Progenitor cell of endocrine pancreas (in vitro differentiated cells): ENCODE results near the gene GABRB3. TPM values are rescaled to one million over a fixed set of nuclear protein-coding genes. Genes with fewer than 3 reads are reported as not detected.

ENCODE experiments used
- DNase-seq: peaks from one replicate; pipeline ENCODE4 v3.0.0; 2021; ENCODE audit warnings: low spot score; ENCODE audit not compliant: unreplicated experiment
- H3K27ac Mint-ChIP-seq: 2 replicates; pipeline ENCODE4 v1.8.0; 2021; ENCODE audit warnings: mild to moderate bottlenecking, moderate library complexity, mixed read lengths
- H3K27me3 Mint-ChIP-seq: 2 replicates; pipeline ENCODE4 v1.8.0; 2021; ENCODE audit warnings: mixed read lengths
- H3K36me3 Mint-ChIP-seq: 2 replicates; pipeline ENCODE4 v1.8.0; 2022; ENCODE audit warnings: mixed read lengths; ENCODE audit not compliant: insufficient read depth
- H3K4me1 Mint-ChIP-seq: 2 replicates; pipeline ENCODE4 v1.8.0; 2021; ENCODE audit warnings: low read depth, mixed read lengths
- H3K4me3 Mint-ChIP-seq: 2 replicates; pipeline ENCODE4 v1.8.0; 2021; ENCODE audit warnings: low read depth, mild to moderate bottlenecking, moderate library complexity, mixed read lengths
- H3K9me3 Mint-ChIP-seq: 2 replicates; pipeline ENCODE4 v1.8.0; 2021; ENCODE audit warnings: low read depth, mixed read lengths
- CTCF ChIP-seq: fragments of 200-600 bp; sonication (generic); IDR thresholded peaks from one replicate; pipeline ENCODE4 v1.5.0; 2021; ENCODE audit warnings: antibody characterized with exemption, mild to moderate bottlenecking; ENCODE audit not compliant: unreplicated experiment
- total RNA-seq: library from RNA; stranded (reverse); gene quantifications from 2 replicates; pipeline ENCODE4 v1.2.1, GENCODE V29; 2021

GABRB3 gene
- total RNA-seq, 1 donor from 2014 or later = 20.9 TPM

DNA sequence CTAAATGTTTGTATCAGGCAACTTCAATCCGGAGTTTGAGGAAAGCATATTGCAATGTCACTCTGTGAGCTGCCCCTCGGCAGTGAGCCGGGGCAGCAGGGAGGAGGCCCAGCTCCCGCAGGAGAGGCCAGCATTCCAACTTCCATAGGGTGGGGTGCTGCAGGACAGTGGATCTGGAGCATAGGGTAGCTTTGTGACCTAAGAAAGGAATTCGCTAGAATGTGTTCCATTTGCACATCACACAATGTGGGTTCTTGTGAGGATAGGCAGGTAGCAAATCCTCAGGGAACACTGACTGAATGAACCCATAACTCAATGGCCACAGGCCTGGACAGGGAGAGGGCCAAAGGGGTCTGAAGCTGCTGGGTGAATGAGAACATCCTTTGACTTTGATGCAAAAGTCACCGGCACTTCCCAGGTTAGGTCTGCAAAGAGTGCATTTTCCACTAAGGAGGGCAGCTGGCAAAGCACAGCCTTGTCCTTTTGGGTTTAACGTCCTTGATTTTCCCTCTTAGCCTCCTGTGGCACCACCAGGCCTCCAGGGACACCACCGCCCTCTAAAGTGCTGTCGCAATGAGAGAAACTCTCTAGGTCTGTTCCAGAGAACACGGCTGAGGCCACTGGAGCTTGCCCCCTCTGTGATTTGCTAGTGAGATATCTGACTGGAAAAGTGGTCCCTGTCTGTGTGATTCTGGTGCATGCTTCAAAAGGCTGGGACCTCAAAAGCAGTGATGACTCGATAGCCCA is 36.2 kb downstream of the GABRB3 start:
- DNase-seq = no peak
- Mint-ChIP-seq H3K27me3 (peaks cover 9% of the 10 kb centered on the region), H3K4me3 (no peak overlapping the region), H3K4me1 (peaks cover 13% of the 10 kb centered on the region), H3K27ac (no peak overlapping the region), H3K9me3 (peaks cover 13% of the 10 kb centered on the region), H3K36me3 (peaks cover 7% of the 10 kb centered on the region)
- no peak for TF ChIP-seq CTCF

DNA sequence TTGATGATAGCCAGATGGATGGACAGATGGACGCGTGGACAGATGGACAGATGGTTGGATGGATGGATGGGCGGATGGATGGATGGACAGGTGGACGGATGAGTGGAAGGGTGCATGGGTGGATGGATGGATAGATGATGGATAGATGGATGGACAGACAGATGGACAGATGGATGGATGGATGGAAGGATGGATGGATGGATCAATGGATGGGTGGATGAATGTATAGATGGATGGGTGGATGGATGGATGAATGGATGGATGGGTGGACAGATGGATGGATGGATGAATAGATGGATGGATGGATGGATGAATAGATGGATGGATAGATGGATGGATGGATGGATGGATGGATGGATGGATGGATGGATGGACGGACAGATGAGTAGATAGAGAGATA is 40.9 kb downstream of the GABRB3 start:
- DNase-seq = no peak
- H3K4me1 Mint-ChIP-seq = no peaks in the 10 kb centered on the region
- no peaks in the 10 kb centered on the region for H3K27me3 Mint-ChIP-seq
- peaks cover 13% of the 10 kb centered on the region for H3K9me3 Mint-ChIP-seq
- H3K4me3 Mint-ChIP-seq = no peak overlapping the region
- no peak overlapping the region for H3K27ac Mint-ChIP-seq
- TF ChIP-seq CTCF = no peak
- peaks cover 7% of the 10 kb centered on the region for H3K36me3 Mint-ChIP-seq

DNA sequence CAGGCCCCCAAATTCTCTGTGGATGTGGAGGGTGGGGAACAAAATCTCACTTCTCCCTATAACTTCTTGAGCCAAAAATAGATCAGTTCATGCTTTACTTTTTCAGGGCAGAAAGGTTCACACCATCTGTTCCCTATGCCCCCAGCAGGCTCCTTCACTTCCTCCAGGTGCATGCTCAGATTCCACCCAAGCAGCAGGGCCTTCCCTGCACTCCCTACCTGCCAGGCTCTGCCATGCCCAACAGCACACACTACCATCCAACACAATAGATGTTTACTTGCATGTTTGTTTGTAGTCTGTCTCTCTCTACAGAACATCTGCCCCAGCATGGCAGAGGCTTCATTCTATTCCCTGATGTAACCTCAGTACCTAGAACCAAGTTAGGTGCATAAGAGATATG is 43.3 kb downstream of the GABRB3 start:
- TF ChIP-seq CTCF = no peak
- peaks cover 7% of the 10 kb centered on the region for H3K36me3 Mint-ChIP-seq
- no peaks in the 10 kb centered on the region for H3K4me1 Mint-ChIP-seq
- H3K27me3 Mint-ChIP-seq = no peaks in the 10 kb centered on the region
- H3K9me3 Mint-ChIP-seq = peaks cover 10% of the 10 kb centered on the region
- no peak overlapping the region for H3K4me3 Mint-ChIP-seq
- no peak overlapping the region for H3K27ac Mint-ChIP-seq
- no peak for DNase-seq

- H3K4me1 Mint-ChIP-seq = no peaks in the 10 kb centered on the region
- no peak for DNase-seq
Observed at GRCh38 chr15:26729030-26729429, 43.8 kb downstream of the GABRB3 start.

More at GRCh38 chr15:26729030-26729429, 43.8 kb downstream of the GABRB3 start:
- Mint-ChIP-seq H3K4me3 (no peak overlapping the region), H3K27me3 (no peaks in the 10 kb centered on the region), H3K27ac (no peak overlapping the region), H3K36me3 (peaks cover 7% of the 10 kb centered on the region), H3K9me3 (peaks cover 10% of the 10 kb centered on the region)
- TF ChIP-seq CTCF = no peak
